ENCODE results near the gene NEDD4.
"Not testable (repeated sequence)": the region's sequence is repeated elsewhere in the genome, so short reads cannot be mapped to it uniquely, and the experiment has no call there.

The NEDD4 gene

DNA sequence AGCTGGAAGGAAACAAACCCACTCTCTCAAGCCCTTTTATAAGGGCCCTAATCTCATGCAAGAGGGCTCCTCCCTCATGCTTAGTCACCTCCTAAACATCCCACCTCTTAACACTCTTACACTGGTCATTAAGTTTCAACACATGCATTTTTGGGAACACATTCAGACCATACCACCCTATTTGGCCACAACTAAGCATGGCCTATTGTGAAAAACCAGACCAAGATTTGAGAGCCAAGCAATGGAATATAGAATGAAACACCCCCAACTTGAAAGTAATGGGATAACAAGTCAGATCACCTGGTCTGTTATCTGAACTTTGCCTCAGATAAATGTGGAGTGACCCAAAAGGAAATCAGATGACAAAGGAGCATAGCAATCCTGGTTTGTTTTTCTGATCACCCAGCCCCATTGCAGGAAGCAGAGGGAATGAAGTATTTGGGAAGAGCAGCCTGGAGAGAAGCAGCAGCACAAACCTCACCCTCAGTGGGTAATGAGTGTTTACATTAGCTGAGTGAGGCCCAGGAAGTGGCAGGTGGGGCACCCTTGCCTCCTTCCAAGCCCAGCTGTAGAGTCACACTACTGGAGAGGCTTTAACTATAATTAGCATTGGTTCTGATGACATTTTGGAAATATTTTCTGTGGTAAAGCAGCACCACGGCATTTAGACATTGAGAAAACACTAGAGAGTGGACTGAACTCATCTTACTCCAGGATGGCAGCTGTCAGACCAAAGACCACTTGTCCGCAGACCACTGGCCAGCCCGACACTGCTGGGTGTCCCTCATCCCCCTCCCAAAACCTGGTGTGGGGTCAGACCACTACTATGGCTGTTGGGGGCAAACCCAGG is 201.6 kb downstream of the NEDD4 start:
- Histone ChIP-seq H3K9ac (ENCODE audit: low read length) (peak overlapping the region; percentile 4), H3K4me2 (ENCODE audit: low read length, poor library complexity, severe bottlenecking) (no peak overlapping the region), H2BK5ac (ENCODE audit: low read depth, low read length, poor library complexity, severe bottlenecking) (peak overlapping the region; percentile 22), H3K27me3 (ENCODE audit: control insufficient read depth in 1 of 2, insufficient read depth in 1 of 2, low read length in 2 of 2) (peaks cover 0 to 7% of the 10 kb centered on the region in 2 experiments), H3K36me3 (ENCODE audit: control insufficient read depth in 1 of 2, insufficient read depth in 2 of 2, low read depth in 1 of 2, low read length in 2 of 2) (no peaks in the 10 kb centered on the region), H3K4me3 (ENCODE audit: insufficient read depth in 1 of 2, low read depth in 1 of 2, low read length in 2 of 2) (no peak overlapping the region), H3K9me3 (ENCODE audit: control insufficient read depth, low read length) (no peaks in the 10 kb centered on the region), H2BK15ac (ENCODE audit: low read depth, poor library complexity, severe bottlenecking) (peak overlapping the region; percentile 45), H3K4ac (ENCODE audit: low read depth in 1 of 2, low read length in 2 of 2) (peak overlapping the region; percentile 3 to 71), H3K4me1 (ENCODE audit: control insufficient read depth, insufficient read depth, low read depth, low read length) (peaks cover 10% of the 10 kb centered on the region), H2BK120ac (ENCODE audit: low read depth, low read length) (no peak overlapping the region), H3K23ac (ENCODE audit: low read length in 2 of 2) (no peak overlapping the region), H3K18ac (ENCODE audit: low read depth in 1 of 2, low read length in 2 of 2) (peak overlapping the region; percentile 65 to 78), H2BK12ac (ENCODE audit: low read length in 2 of 2) (peak overlapping the region; percentile 40 to 60), H3K79me1 (replicated peaks; ENCODE audit: low read length, poor library complexity, severe bottlenecking) (no peaks in the 10 kb centered on the region), H3K14ac (ENCODE audit: low read length in 2 of 2) (no peak overlapping the region), H4K8ac (ENCODE audit: low read length) (peak overlapping the region; percentile 64), H2AFZ (ENCODE audit: low read depth, low read length) (peak overlapping the region; percentile 37), H3K27ac (ENCODE audit: low read length, poor library complexity, severe bottlenecking) (peak overlapping the region; percentile 93), H2AK5ac (ENCODE audit: low read length, severe bottlenecking) (peak overlapping the region; percentile 1), H4K91ac (ENCODE audit: low read length) (peak overlapping the region; percentile 77)
- peak; percentile 88 for DNase-seq
- 49% methylated on average over 3 of the region's 3 CpGs for WGBS

DNA sequence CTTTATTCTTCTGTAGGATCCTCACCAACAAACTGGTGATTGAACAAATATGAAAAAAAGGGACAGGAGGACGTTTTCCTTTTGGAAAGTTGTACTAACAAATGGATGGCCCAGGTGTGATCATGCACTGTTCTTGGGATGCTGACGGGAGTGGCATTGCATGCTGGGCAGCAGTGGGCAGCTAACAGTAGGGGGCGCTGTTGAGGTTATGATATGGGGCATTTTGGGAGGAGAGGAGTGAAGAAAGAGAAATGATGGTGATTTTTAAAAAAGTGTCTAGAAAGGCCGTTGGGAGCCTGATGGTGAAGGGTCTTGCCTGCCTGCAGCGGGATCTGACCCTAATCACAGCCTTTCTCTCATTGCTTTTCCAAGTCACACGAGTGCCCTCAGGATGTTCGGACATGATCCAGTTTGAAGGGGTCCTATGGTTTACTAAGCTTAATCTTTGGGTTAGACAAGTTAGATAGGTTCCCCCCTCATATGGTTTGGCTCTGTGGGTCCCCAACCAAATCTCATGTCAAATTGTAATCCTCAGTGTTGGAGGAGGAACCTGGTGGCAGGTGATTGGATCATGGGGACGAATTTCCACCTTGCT is 204.2 kb downstream of the NEDD4 start:
- Histone ChIP-seq H3K9me3 (ENCODE audit: control insufficient read depth, low read length) (no peaks in the 10 kb centered on the region), H2BK120ac (ENCODE audit: low read depth, low read length) (no peak overlapping the region), H2BK5ac (ENCODE audit: low read depth, low read length, poor library complexity, severe bottlenecking) (no peak overlapping the region), H2BK15ac (ENCODE audit: low read depth, poor library complexity, severe bottlenecking) (no peak overlapping the region), H3K79me1 (replicated peaks; ENCODE audit: low read length, poor library complexity, severe bottlenecking) (no peaks in the 10 kb centered on the region), H3K9ac (ENCODE audit: low read length) (no peak overlapping the region), H2AK5ac (ENCODE audit: low read length, severe bottlenecking) (no peak overlapping the region), H3K23ac (ENCODE audit: low read length in 2 of 2) (no peak overlapping the region), H3K27ac (ENCODE audit: low read length, poor library complexity, severe bottlenecking) (no peak overlapping the region), H3K4me3 (ENCODE audit: insufficient read depth in 1 of 2, low read depth in 1 of 2, low read length in 2 of 2) (no peak overlapping the region), H2AFZ (ENCODE audit: low read depth, low read length) (no peak overlapping the region), H3K36me3 (ENCODE audit: control insufficient read depth in 1 of 2, insufficient read depth in 2 of 2, low read depth in 1 of 2, low read length in 2 of 2) (no peaks in the 10 kb centered on the region), H4K8ac (ENCODE audit: low read length) (no peak overlapping the region), H3K18ac (ENCODE audit: low read depth in 1 of 2, low read length in 2 of 2) (no peak overlapping the region), H3K4ac (ENCODE audit: low read depth in 1 of 2, low read length in 2 of 2) (no peak overlapping the region), H3K14ac (ENCODE audit: low read length in 2 of 2) (no peak overlapping the region), H2BK12ac (ENCODE audit: low read length in 2 of 2) (no peak overlapping the region), H4K91ac (ENCODE audit: low read length) (no peak overlapping the region), H3K4me2 (ENCODE audit: low read length, poor library complexity, severe bottlenecking) (no peak overlapping the region), H3K27me3 (ENCODE audit: control insufficient read depth in 1 of 2, insufficient read depth in 1 of 2, low read length in 2 of 2) (no peaks in the 10 kb centered on the region), H3K4me1 (ENCODE audit: control insufficient read depth, insufficient read depth, low read depth, low read length) (peaks cover 10% of the 10 kb centered on the region)
- DNase-seq: no peak
- WGBS: 89% methylated on average over 7 of the region's 8 CpGs

DNA sequence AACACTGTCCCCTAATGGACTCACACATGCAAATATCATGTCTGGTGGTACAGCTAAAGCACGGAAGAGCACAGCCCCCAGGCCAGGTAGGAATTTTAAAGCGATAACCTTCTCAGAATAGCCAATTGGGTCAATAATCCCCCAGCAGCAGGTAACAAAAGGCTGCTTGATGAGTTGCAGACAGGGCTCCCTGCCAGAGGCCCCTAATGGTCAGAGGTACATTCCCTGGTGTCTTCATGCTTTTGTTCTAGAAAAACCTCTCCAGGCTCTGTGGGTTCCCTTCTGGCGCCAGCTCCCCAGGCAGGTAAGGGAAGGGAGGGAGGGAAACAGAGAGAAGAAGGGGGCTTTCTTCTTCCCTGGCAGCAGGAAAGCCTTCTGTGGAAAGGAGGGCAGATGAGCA is 207.1 kb downstream of the NEDD4 start:
- WGBS: 69% methylated on average over 3 of the region's 3 CpGs
- H3K79me1 ChIP-seq (replicated peaks; ENCODE audit: low read length, poor library complexity, severe bottlenecking): no peaks in the 10 kb centered on the region

DNA sequence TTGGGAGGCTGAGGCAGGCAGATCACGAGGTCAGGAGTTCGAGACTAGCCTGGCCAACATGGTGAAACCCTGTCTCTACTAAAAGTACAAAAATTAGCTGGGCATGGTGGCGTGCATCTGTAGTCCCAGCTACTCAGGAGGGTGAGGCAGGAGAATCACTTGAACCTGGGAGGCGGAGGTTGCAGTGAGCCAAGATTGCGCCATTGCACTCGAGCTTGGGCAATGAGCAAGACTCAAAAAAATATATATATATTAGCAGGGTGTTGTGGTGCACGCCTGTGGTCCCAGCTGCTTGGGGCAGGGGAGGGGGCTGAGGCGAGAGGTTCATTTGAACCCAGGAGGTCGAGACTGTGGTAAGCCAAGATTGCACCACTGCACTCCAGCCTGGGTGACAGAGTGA is 207.8 kb downstream of the NEDD4 start:
- H3K14ac ChIP-seq (ENCODE audit: low read length in 2 of 2); H3K4me1 ChIP-seq (ENCODE audit: control insufficient read depth, insufficient read depth, low read depth, low read length); H2BK12ac ChIP-seq (ENCODE audit: low read length in 2 of 2); H3K23ac ChIP-seq (ENCODE audit: low read length in 2 of 2); H3K4ac ChIP-seq (ENCODE audit: low read depth in 1 of 2, low read length in 2 of 2); H2AK5ac ChIP-seq (ENCODE audit: low read length, severe bottlenecking); H3K9me3 ChIP-seq (ENCODE audit: control insufficient read depth, low read length); H4K8ac ChIP-seq (ENCODE audit: low read length); H2BK120ac ChIP-seq (ENCODE audit: low read depth, low read length); DNase-seq; H3K18ac ChIP-seq (ENCODE audit: low read depth in 1 of 2, low read length in 2 of 2); H3K27ac ChIP-seq (ENCODE audit: low read length, poor library complexity, severe bottlenecking); H2BK5ac ChIP-seq (ENCODE audit: low read depth, low read length, poor library complexity, severe bottlenecking); H3K4me2 ChIP-seq (ENCODE audit: low read length, poor library complexity, severe bottlenecking); H3K9ac ChIP-seq (ENCODE audit: low read length); H2AFZ ChIP-seq (ENCODE audit: low read depth, low read length); H3K79me1 ChIP-seq (replicated peaks; ENCODE audit: low read length, poor library complexity, severe bottlenecking); H4K91ac ChIP-seq (ENCODE audit: low read length); H3K36me3 ChIP-seq (ENCODE audit: control insufficient read depth in 1 of 2, insufficient read depth in 2 of 2, low read depth in 1 of 2, low read length in 2 of 2); H3K4me3 ChIP-seq (ENCODE audit: insufficient read depth in 1 of 2, low read depth in 1 of 2, low read length in 2 of 2); H2BK15ac ChIP-seq (ENCODE audit: low read depth, poor library complexity, severe bottlenecking); H3K27me3 ChIP-seq (ENCODE audit: control insufficient read depth in 1 of 2, insufficient read depth in 1 of 2, low read length in 2 of 2): not testable (repeated sequence)
- WGBS: 92% methylated on average over 6 of the region's 9 CpGs

More for the DNA sequence above, 207.1 kb downstream of the NEDD4 start:
- H3K14ac ChIP-seq (ENCODE audit: low read length in 2 of 2): no peak overlapping the region
- no peaks in the 10 kb centered on the region for H3K36me3 ChIP-seq (ENCODE audit: control insufficient read depth in 1 of 2, insufficient read depth in 2 of 2, low read depth in 1 of 2, low read length in 2 of 2)
- no peak overlapping the region for H3K18ac ChIP-seq (ENCODE audit: low read depth in 1 of 2, low read length in 2 of 2)
- no peak overlapping the region for H3K4me3 ChIP-seq (ENCODE audit: insufficient read depth in 1 of 2, low read depth in 1 of 2, low read length in 2 of 2)
- no peak overlapping the region for H2BK15ac ChIP-seq (ENCODE audit: low read depth, poor library complexity, severe bottlenecking)
- H3K4me1 ChIP-seq (ENCODE audit: control insufficient read depth, insufficient read depth, low read depth, low read length): peaks cover 4% of the 10 kb centered on the region
- no peak overlapping the region for H2AK5ac ChIP-seq (ENCODE audit: low read length, severe bottlenecking)
- no peak for DNase-seq
- no peak overlapping the region for H3K4ac ChIP-seq (ENCODE audit: low read depth in 1 of 2, low read length in 2 of 2)
- H3K23ac ChIP-seq (ENCODE audit: low read length in 2 of 2): no peak overlapping the region
- H3K9ac ChIP-seq (ENCODE audit: low read length): no peak overlapping the region
- no peaks in the 10 kb centered on the region for H3K27me3 ChIP-seq (ENCODE audit: control insufficient read depth in 1 of 2, insufficient read depth in 1 of 2, low read length in 2 of 2)
- no peak overlapping the region for H2BK12ac ChIP-seq (ENCODE audit: low read length in 2 of 2)
- no peak overlapping the region for H2BK5ac ChIP-seq (ENCODE audit: low read depth, low read length, poor library complexity, severe bottlenecking)
- no peak overlapping the region for H2BK120ac ChIP-seq (ENCODE audit: low read depth, low read length)
- no peak overlapping the region for H4K8ac ChIP-seq (ENCODE audit: low read length)
- H3K27ac ChIP-seq (ENCODE audit: low read length, poor library complexity, severe bottlenecking): no peak overlapping the region
- no peak overlapping the region for H4K91ac ChIP-seq (ENCODE audit: low read length)
- no peaks in the 10 kb centered on the region for H3K9me3 ChIP-seq (ENCODE audit: control insufficient read depth, low read length)
- no peak overlapping the region for H3K4me2 ChIP-seq (ENCODE audit: low read length, poor library complexity, severe bottlenecking)
- H2AFZ ChIP-seq (ENCODE audit: low read depth, low read length): no peak overlapping the region

Measured in mesenchymal stem cell (in vitro differentiated cells and primary cell).